ENCODE data around the gene ABCG2.
A peak's percentile ranks its signal among the peaks of the same experiment; 100 is the strongest.

Gene ABCG2

GRCh38 chr4:88158489-88159228 lies at the start of gene ABCG2:
TSS of gene ABCG2 (minus strand) at chr4:88158639. CDS start at chr4:88139995, 18,644 bp downstream.
- FAIRE-seq (no peak), DNase-seq (ENCODE audit: low spot score) (peak; percentile 40)

GRCh38 chr4:88208156-88208555 lies 49.7 kb upstream of the ABCG2 start:
- FAIRE-seq = no peak
- DNase-seq (ENCODE audit: low spot score) = no peak

GRCh38 chr4:88207171-88207570 lies 48.7 kb upstream of the ABCG2 start:
- FAIRE-seq = no peak
- no peak for DNase-seq (ENCODE audit: low spot score)

- FAIRE-seq (no peak), DNase-seq (ENCODE audit: low spot score) (no peak)
These were observed 46.4 kb upstream of the ABCG2 start for GRCh38 chr4:88204882-88205281.

GRCh38 chr4:88202443-88202842 lies 44.0 kb upstream of the ABCG2 start:
- no peak for FAIRE-seq
- no peak for DNase-seq (ENCODE audit: low spot score)

GRCh38 chr4:88200186-88200585 lies 41.7 kb upstream of the ABCG2 start:
- FAIRE-seq (no peak), DNase-seq (ENCODE audit: low spot score) (no peak)

- no peak for FAIRE-seq
These were observed 38.2 kb upstream of the ABCG2 start for GRCh38 chr4:88196523-88197185.

GRCh38 chr4:88196013-88196365 lies 37.5 kb upstream of the ABCG2 start:
- FAIRE-seq (no peak), DNase-seq (ENCODE audit: low spot score) (no peak)

More at GRCh38 chr4:88196523-88197185, 38.2 kb upstream of the ABCG2 start:
- no peak for DNase-seq (ENCODE audit: low spot score)

- no peak for FAIRE-seq
- DNase-seq (ENCODE audit: low spot score) = no peak
These were observed 37.0 kb upstream of the ABCG2 start for GRCh38 chr4:88195328-88196012.

- no peak for DNase-seq (ENCODE audit: low spot score)
- FAIRE-seq = no peak
These were observed 33.0 kb upstream of the ABCG2 start for GRCh38 chr4:88191404-88191803.

- FAIRE-seq = no peak
These were observed 31.6 kb upstream of the ABCG2 start for GRCh38 chr4:88189881-88190585.

GRCh38 chr4:88189418-88189738 lies 30.9 kb upstream of the ABCG2 start:
- FAIRE-seq (no peak), DNase-seq (ENCODE audit: low spot score) (no peak)

More at GRCh38 chr4:88189881-88190585, 31.6 kb upstream of the ABCG2 start:
- no peak for DNase-seq (ENCODE audit: low spot score)

- DNase-seq (ENCODE audit: low spot score) = no peak
- no peak for FAIRE-seq
These were observed 30.4 kb upstream of the ABCG2 start for GRCh38 chr4:88188738-88189417.

GRCh38 chr4:88187766-88188165 lies 29.3 kb upstream of the ABCG2 start:
- DNase-seq (ENCODE audit: low spot score) = no peak
- FAIRE-seq = no peak

- no peak for FAIRE-seq
- DNase-seq (ENCODE audit: low spot score) = no peak
These were observed 27.5 kb upstream of the ABCG2 start for GRCh38 chr4:88185906-88186305.

GRCh38 chr4:88179261-88179660 lies 20.8 kb upstream of the ABCG2 start:
- DNase-seq (ENCODE audit: low spot score) = no peak
- FAIRE-seq = peak; percentile 74

- FAIRE-seq = no peak
- DNase-seq (ENCODE audit: low spot score) = no peak
These were observed 20.3 kb upstream of the ABCG2 start for GRCh38 chr4:88178626-88179231.

GRCh38 chr4:88177983-88178625 lies 19.7 kb upstream of the ABCG2 start:
- DNase-seq (ENCODE audit: low spot score) = peak; percentile 77
- FAIRE-seq = peak; percentile 95

GRCh38 chr4:88172987-88173386 lies 14.5 kb upstream of the ABCG2 start:
- FAIRE-seq (no peak), DNase-seq (ENCODE audit: low spot score) (no peak)

GRCh38 chr4:88171206-88171605 lies 12.8 kb upstream of the ABCG2 start:
- no peak for FAIRE-seq

More at GRCh38 chr4:88171206-88171605, 12.8 kb upstream of the ABCG2 start:
- DNase-seq (ENCODE audit: low spot score) = no peak

Data from urothelium cell line (cell line).